Right forelimb (tissue), 1 donor: Measurements from ENCODE around the gene C14orf132.

Source experiments
- DNase-seq: peaks from one replicate; pipeline ENCODE4 v3.0.0-alpha.2; 2018

The C14orf132 gene

GRCh38 chr14:96122496-96122895 is 83.3 kb downstream of the C14orf132 start:
- no peak for DNase-seq

DNA sequence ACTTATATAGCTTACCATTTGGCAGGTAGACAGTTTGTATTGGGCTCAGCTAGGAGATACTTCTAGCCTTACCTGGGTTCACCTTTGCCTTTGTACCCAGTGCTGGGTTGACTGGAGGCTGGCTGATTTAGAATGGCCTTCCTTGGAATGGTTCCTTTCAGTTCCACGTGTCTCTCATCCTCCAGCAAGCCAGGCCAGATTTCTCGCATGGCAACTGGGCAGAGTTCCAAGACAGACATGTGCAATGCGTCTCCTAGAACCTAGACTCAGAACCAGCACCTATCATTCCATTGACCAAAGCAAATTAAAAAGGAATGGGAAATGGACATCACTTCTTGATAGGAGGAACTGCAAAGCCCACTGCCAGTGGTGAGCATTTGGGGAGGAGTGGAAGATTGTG is 86.4 kb downstream of the C14orf132 start:
- no peak for DNase-seq

GRCh38 chr14:96126339-96126782 is 87.2 kb downstream of the C14orf132 start:
- DNase-seq: no peak

DNA sequence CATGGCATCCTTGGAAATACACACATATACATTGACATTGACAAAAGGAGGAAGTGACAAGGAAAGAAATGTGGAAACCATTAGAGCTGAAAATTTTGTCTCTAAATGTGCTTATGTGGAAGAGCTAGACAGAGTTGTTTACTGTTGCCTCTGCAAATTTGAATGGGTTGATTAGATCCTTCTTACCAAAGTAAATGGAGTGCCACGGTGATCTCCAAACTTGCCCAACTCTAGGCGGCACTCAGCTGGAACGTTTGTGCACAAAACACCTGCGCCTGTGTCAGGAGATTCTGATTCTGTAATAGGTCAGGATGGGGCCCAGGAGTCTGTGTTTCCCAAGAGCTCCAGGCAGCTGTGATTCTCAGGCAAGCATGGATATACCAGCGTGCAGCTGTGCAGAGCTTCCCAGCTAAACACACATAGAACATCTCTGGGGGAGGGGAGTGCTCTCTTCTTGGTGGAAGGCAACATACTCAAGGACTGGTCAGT is 87.7 kb downstream of the C14orf132 start:
- DNase-seq: no peak

GRCh38 chr14:96129128-96129736 is 90.1 kb downstream of the C14orf132 start:
- DNase-seq: no peak

DNA sequence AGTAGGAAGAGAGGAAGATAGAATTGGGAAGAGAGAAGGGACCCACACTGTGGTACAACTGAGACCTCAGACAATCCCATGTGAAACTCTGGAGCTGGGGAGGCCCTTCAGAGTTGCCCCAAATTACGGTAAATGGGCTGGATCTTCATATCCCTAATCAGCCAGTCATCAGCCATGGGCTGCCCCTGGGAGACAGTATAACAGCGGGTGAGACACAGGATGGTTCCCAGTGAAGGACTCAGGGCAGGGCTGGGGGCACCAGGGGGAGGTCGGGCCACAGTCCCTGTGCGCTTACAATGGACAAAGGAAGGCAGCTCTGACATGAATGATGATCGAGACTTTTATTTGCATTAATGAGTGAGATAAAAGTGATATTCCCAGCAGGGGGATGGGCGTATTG is 91.2 kb downstream of the C14orf132 start:
- no peak for DNase-seq

DNA sequence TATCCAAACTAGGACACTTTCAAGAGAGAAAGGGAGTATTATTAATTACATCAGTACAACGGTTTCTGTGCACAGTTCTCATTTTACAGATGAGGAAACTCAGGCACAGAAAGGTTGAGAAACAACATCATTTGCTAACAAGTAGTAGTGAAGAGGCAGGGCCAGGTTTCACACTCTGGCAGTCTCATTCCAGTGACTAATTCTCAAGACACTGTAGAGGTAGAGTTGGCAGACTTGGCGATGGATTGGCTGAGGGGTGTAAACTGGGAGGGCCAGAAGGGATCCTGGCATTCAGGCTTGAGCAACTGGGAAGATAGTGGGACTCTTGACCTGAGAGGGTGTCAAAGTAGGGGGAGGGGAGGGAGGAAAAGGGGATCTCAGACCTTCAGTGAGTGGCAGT is 91.7 kb downstream of the C14orf132 start:
- no peak for DNase-seq

DNA sequence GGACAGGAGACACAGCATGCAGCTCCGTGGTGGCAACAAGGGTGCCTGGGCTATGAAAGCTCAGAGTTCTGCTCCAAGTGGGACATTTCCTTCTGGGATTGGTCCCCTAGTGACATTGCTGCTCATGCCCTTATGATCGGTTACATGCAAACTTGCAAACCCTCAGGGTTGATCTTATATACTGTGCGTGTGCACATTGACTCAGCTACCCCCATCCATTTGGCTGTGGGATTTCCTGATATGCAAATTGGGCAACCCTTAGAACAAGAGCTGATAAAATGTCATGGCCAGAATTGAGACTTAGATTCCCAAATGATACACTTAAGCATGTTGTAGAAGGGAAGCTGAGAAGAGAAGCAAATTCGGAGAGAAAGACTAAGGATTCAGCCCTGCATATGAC is 92.7 kb downstream of the C14orf132 start:
- DNase-seq: no peak

GRCh38 chr14:96134508-96134907 is 95.3 kb downstream of the C14orf132 start:
- no peak for DNase-seq

DNA sequence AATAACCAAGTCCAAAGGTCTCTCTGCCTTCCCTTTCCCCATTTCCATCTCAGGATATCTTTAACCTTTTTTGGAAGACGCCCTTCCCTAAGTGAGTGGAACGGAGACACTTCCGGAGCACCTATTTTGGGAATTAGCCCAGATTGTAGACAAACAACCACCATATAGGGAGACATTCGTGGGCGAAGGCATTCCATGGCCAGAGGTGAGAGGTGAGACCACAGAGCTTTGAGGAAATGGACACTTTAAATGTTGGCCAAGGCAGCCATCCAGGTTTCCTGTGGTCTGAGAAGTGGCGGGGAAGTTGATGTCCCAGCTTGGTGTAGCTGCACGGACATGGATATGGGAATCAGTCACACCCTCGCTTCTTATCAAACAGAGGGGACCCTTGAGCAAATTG is 96.1 kb downstream of the C14orf132 start:
- DNase-seq: no peak

DNA sequence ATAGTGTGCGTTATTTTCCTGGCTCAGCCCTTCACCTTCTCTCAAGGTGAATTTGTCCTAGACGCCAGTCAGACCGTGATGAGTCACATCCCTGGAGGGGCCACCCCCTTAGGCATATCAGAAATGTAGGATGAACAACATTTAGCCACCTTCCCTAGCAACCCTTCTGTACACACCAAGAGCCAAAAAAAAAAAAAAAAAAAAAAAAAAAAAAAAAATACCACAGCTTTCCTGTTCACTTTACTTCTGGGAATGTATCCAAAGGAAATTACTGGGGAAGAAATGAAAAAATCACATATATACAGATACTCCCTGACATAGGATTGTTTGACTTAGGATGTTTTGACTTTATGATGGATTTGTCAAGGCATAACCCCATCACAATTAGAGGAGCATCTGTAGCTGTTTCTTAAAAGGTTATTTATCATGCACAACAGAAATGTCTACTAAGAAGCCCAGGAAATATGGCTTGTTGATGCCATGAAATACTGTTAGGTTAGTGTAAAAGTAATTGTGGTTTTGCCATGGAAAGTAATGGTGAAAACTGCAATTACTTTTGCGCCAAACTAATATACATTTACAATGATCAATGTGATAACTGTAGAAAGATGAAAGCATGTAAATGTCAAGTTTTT is 97.3 kb downstream of the C14orf132 start:
- DNase-seq: no peak

GRCh38 chr14:96138241-96138640 is 99.1 kb downstream of the C14orf132 start:
- no peak for DNase-seq

DNA sequence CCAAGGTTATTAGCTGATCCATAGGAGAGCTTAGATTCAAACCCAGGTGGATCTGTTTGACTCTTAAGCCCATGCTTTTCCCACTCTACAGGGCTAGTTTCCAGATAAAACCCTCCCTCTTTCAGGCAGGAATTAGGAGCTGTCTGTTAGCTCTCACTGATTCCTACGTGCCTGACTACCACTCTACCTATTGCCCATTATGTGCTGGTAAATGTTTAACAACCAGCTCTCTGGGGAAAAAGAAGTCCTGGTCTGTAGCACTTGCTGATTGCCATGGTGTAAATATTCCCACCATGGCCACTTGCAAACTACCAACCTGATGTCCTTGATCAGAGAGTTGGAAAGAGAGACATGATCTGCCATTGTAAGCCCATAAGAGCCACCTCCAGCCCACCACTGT is 100.0 kb downstream of the C14orf132 start:
- DNase-seq: no peak

DNA sequence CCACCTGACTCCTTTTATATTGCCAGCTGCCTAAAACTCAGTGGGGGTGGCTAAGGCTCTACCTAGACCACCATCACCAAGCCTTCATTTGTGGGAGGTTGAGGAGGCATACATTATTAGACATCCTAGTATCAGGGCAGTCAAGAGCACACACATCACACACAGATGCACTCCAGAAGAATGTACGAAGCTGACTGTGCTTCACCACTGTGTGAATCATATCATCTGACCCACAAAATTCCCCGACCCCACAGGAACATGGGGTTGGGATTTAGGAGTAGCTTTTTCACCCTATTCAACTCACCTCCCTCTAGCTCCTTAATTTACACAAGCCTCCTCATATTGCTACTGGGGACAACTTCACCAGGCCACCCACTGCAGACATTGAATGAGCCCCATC is 100.7 kb downstream of the C14orf132 start:
- no peak for DNase-seq

GRCh38 chr14:96140952-96141351 is 101.8 kb downstream of the C14orf132 start:
- DNase-seq: no peak
